NCI-H1436 (cell line): ENCODE results near the gene TMEM167A.
"Not testable (repeated sequence)": the region's sequence is repeated elsewhere in the genome, so short reads cannot be mapped to it uniquely, and the experiment has no call there.

Experiments
- DNase-seq: peaks from one replicate; lab custom pipeline; 2025; lab: John Stamatoyannopoulos, UW

Gene TMEM167A

GRCh38 chr5:83090169-83090568 lies 13.0 kb upstream of the TMEM167A start:
- no peak for DNase-seq

DNA sequence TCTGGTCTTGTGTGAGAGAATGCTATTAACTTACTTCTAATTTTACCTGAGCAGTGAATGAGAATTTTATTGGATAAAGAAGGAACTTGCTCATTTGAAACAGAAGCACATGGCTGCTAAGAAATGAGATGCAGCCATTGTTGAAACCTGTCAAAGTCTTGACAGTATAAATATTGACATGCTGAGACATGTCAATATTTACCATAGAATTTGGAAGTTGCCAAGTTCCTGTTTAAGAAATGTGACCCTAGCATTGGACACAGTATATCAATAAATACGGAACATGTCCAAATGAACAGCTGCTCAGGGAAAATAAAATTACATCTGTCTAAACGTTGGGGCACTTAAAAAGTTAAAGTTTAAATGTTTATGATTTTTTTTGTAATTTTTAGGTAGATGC lies 7.9 kb upstream of the TMEM167A start:
- DNase-seq: no peak

DNA sequence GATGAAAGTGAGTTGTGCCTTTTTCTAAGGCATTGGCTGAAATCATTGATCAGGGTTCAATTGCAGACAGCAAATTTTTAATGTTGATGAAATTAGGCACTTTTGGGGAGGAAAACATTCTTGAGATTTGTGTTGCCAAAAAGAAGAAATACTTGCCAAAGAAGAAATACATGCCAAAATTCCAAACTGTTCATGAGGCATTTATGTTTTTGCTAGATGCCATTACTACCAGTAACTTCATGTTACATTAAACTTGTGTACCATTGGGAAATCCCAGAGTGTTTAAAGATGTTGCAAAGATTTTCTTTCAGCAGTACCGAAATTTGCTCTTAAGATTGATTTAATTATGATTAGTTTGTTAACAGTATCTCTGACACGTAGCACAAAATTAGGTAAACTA lies 7.1 kb upstream of the TMEM167A start:
- no peak for DNase-seq

GRCh38 chr5:83082750-83083149 lies 5.6 kb upstream of the TMEM167A start:
- DNase-seq: no peak

DNA sequence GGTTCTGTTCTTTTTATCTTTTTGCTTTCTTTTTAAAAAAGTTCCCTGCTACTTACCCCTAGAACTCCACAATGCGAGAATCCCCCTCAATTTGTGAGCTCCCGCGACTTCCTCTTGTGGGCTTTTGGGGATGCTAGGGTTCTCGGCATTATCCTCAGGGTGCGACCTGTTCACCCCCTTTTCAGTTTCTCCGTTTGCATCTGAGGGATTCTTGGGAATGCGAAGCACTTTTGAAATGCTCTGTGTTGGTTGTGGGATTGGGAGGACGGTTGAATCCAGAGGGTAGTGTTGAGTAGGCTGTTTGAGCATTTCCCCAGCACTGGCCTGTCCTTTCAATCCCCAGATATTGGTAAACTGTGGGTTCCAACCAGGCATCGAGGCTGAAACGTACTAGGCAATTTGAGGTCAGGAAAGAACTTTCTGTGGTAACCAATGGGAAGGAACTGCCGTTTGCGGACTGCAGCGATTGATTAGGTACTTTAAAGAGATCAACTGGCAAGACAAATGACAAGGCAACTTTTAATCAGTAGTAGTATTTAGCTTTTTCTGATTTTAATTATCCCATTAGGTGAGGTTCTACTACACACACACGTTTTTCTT lies 568 bp upstream of the TMEM167A start:
- DNase-seq: no peak

DNA sequence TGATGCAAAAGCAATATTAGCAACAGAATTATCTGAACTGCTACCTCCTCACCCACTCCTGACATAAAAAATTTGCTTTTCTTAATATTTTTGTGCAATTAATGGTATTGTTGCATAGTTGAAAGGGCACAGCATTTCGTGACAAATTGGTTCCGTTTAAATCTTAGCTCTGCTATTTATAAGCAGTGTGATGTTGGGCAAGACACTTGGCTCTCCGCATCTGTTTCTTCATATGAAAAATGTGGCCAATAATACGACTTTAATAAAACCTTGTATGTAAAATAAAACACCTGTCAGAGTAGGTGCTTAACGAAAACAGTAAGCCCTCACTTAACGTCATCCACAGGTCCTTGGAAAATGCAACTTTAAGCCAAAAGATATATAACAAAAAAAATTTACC lies 4.2 kb downstream of the TMEM167A start:
- DNase-seq: no peak

DNA sequence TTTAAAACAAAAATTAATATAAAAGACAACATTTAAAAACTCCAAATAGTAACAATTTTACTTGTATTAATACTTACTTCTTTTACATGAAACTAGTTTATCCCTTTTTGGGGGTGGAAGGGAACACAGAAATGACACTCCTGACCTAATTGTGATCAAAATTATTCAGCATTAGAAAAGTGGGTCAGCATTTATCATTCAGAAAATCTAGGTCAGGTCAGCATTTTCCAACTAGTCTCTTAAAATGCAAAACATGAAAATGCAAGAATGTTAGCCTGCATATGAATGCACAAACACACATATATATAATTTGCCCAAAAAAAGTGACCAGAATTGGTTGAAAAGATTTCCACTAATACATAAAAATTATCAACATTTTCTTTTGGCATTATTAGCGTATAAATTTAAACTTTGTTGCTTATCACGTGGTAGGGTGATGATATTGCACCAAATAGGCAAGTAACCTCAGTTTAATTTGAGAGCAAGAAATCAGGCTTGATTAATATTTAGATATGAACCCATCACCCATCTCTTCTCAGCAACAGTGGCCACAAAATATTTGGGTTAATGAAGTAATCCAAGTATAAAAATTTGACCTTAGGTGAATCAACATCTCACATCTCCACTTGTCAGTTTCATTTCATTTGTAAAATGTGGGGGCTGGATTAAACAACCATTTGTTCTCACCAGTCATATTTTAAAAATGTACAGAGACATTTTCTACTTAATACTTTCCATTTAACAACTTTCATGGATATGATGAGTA lies 5.7 kb downstream of the TMEM167A start:
- no peak for DNase-seq

GRCh38 chr5:83069096-83069799 lies 7.9 kb downstream of the TMEM167A start:
- DNase-seq: no peak

GRCh38 chr5:83067377-83067776 lies 9.8 kb downstream of the TMEM167A start:
- not testable (repeated sequence) for DNase-seq

DNA sequence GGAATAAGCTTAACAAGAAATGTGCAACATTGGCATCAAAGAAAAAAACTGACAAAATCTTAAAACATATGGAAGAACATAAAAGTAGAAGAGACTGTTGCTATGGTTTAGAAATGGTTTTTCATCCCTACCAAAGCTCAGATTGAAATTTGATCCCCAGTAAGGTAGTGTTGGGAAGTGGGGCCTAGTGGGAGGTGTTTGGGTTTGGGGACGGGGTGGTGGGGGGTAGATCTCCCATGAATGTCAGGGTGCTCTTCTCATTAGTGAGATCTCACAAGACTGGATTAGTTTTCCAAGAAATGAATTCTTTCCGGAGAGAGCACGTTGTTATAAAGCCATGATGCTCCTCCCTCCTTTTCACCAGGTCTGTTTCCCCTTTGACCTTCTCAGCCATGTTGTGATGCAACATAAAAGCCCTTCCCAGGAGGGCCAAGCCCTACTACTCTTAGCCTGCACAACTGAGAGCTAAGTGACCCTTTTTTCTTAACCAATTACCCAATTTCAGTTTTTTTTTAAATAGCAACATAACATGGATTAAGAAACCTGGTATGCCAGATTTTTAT lies 10.6 kb downstream of the TMEM167A start:
- DNase-seq: no peak

GRCh38 chr5:83059341-83059740 lies 17.9 kb downstream of the TMEM167A start:
- no peak for DNase-seq

DNA sequence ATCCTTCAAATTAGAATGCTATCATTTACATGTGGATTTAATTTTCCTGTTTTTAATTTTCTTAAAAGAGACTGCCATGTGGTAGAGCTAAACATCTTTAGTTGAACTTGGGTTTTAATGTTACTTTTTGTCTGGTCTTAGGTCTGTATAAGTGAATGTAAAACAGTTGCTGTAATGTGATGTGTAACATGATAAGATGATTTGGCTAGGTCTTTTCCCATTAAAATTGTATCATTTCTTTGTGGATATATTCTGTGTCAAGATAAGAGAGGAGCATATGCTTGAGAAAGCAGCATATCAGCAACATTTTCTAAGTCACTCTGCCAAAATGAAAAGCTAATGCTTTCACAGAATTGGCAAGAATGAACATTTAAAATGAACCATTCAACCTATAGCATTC lies 18.5 kb downstream of the TMEM167A start:
- no peak for DNase-seq

GRCh38 chr5:83055166-83055565 lies 22.0 kb downstream of the TMEM167A start:
- DNase-seq: no peak

DNA sequence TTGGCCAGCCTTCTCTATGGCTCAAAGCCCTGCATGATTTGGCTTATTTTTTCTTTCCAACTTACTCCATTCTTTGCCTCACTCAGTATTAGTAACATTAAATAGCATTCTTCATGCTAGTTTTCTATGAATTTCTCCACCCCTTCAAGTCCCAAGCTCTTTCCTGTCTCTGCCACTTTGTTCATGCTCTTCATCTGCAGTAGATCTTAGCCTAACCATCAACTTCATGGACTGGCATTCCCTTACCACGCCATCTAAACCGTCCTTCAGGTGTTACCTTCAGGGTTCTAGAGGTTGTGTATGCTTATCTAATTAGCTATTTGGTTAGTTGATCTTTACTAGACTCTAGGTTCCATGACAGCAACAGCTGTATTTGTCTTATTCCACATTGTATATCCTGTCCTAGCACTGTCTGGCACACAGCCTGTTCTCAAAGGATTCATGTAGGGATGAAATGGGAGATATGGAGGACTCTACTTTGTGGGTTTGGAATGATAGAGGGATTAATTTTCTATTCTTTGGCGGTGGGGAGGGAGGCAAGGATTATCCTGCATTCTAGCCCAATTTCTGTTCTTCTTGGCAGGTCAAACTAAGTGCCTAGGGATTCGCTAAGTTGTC lies 26.4 kb downstream of the TMEM167A start:
- DNase-seq: no peak

DNA sequence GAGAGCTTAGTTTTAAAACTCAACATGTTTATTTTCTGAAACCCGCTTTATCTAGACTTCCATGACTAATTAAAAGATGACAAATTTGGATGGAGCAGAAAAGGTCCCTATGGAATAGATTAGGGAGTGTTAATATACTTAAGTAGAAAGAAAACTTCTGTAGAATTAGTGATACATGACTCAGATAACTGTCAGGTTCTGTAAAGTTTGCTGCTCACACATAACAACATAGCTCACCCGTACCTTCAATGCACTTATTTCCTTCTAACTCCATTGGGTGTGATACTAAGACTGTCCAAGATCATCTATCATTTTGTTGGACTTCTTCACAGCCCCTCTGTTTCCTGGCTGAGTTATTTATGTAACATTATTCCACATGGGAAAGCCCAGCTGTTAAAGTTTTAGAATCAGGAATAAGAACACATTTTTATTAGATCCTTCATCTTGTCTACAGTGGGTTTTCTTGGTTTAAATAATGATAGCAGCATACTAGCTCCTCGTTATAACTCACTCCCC lies 27.8 kb downstream of the TMEM167A start:
- DNase-seq: no peak

DNA sequence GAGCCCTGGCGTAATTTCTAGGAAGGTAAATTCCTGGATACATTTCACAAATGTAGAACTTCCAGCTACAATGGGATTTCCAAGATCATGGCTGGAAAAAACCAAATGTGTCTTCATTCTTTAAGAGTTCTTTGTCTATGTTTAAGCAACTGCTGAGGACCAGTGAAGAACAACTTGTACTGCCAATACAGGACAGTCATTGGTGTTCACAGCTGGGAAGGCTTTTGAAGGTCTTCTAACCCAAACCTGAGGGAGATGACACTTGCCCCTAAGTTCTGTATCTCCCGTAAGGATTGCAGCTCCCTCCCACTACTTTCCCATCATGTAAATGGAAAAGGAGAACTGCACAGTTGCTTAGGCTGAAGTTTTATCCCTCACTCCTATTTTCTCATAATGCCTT lies 28.4 kb downstream of the TMEM167A start:
- DNase-seq: no peak

DNA sequence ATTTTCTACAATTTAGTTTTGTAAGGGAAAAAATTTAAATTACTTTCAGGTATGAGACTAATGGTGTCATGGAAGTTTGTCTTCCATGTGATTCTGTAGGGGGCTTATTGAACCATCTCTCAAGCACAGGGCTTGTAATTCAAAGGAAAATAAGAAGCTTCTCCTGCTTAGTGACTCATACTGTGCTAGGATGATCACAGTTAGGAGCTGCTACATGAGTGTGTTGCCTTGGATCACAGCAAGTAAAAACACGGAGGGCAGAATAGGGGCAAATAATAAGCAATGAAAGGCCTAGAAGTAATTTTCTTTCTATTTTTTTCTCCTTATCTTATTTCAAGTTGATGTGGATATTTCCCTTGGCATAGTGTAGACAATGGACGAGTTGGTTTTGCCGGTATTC lies 28.9 kb downstream of the TMEM167A start:
- DNase-seq: no peak

- no peak for DNase-seq
Measured at GRCh38 chr5:83044926-83045325, 32.3 kb downstream of the TMEM167A start.

DNA sequence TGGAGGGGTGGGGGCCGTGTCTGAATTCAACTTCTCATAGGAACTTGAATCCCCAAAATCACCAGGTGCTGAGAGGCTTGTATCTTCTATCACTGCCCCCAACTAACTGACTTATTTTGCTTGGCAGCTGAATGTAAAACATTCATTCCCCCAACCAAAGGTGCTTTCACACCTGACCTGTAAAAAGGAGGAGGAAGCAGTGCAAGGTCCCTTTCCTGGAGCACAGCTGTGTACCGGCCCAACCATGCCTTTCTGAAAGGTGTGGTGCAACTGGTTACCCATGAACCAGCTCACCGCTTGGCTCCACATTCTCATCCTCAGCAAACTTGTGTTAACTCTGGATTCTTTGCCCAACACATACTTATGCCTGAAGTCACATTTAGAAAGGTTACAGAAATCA lies 34.7 kb downstream of the TMEM167A start:
- no peak for DNase-seq

DNA sequence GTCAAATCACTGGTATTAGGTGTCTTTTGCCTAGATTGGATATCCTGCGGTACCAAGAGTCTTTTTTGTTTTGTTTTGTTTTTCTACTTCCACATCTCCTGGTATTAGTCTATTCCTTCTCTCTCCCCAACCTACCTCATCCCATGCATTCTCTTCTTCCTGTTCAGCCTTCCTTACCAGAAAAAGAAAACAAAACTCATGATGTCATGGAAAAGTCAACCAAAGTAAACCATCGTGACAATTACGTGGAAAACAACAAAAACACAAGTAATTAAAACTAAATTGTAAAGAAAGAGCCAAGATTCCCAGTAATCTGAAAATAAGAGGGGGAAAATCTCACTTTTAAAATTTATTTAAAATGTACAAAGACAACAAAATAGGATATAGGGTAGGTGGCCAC lies 38.3 kb downstream of the TMEM167A start:
- DNase-seq: no peak

DNA sequence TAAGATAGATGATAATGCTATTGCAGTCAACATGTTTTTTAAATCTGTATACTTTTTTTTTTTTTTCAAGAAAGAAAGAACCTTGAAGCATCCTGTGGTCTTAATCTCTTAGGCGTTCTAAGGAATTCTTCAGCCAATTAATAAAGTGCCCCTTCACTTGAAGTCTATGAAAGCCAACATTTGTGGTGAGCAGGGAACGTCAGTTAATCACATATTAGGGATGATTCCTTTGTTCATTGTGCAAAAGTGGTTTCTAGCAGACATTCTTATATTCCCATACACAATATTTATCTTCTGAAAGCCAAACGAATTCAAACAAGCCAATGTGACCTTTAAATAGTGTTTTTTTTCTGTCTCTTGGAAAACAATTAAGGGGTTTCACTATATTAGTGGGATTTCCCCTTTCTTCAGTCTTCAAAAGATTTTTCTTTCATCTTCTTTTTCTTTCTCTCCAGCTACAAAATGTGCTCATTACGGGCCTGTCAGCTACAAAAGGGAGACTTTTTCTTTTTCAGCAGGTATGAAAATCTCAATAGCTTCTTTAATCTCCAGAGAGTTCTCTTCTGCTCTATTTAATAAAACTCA lies 40.1 kb downstream of the TMEM167A start:
- no peak for DNase-seq
